Femur (tissue), 1 donor: ENCODE results near the gene ABCG8.
"Not testable (repeated sequence)": the region's sequence is repeated elsewhere in the genome, so short reads cannot be mapped to it uniquely, and the experiment has no call there.

Source experiments
- DNase-seq: peaks from one replicate; pipeline ENCODE4 v3.0.0-alpha.2; 2017

Gene ABCG8

GRCh38 chr2:43874776-43875451 is 36.1 kb downstream of the ABCG8 start:
- no peak for DNase-seq

DNA sequence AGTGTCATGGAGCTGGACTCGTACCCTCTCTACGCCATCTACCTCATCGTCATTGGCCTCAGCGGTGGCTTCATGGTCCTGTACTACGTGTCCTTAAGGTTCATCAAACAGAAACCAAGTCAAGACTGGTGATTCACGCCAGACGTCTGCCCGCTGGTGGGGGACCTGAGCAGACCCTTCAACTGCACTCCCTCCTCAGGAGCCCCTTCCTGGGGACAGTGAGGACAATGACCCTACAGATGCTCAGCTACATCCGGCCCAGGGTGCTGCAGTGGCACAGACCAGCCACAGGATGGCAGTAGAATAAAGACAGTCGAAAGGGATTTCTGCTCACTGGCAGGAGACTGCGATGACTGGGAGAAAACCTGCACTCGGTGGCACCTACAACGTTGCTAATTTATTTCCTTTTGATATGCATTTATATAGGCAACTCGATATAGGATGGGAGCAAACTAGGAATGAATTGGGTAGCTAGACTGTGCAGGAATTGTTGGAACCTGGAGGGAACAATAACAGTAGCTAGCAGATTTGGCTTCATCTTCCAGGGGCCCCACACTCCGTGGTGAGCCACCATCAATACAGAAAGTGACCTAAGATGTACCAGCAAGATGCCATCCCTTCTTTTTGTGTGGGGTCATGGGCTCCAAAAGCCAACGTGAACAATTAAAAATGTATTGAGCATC is 39.2 kb downstream of the ABCG8 start:
- peak; percentile 54 for DNase-seq

DNA sequence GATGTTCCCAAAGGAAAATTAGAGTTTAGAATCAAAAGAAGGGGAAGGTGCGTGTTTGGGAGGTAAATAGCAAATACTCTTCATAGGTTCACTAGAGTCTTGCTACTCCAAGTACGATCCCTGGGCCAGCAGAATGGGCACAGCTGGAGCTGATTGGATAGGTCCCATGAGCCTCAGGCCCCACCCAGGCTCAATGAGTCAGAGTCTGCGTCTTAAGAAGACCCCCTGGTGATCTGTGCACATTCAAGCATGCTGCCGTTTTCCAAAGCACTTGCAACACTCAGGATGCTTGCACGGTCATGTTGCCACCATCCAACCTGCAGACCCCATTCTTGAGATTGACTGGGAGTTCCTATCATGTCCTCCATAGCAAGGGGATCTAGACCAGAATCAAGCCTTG is 40.5 kb downstream of the ABCG8 start:
- DNase-seq: no peak

DNA sequence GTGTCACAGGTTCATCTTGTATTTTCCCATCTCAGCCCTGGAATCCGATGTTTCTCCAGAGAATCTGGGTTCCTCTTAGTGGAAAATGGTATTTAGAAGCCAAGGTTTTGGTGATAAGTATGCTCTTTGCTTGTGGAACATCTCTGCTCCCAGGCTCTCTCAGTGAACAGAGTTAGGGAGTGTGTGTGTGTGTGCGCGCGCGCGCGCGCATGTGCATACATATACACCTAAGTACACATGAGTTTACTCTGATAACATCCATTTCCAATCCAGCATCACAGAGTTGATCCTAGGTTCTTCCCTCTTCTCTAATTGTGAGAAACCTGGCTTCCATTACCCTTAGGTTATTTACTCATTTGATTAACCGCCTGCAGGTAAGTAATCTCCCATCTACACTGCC is 41.7 kb downstream of the ABCG8 start:
- no peak for DNase-seq

DNA sequence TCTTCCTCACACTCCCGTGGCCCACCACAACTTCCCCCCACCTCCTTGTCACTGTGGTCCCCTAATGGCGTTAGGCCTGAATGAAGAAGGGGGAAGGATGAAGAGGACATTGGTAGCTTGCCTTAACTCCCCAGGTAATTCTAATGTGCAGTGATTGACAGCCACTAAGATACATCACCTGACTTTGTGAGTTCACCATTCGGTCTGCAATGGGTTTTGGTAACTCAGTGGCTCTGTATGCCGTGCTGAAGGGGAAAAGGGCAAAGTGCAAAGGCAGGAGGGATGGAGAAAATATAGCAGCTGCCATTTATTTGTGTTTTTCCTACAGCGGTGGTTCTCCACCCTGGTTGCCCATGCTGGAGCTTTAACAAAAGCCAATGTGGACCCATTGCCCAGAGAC is 42.2 kb downstream of the ABCG8 start:
- no peak for DNase-seq

DNA sequence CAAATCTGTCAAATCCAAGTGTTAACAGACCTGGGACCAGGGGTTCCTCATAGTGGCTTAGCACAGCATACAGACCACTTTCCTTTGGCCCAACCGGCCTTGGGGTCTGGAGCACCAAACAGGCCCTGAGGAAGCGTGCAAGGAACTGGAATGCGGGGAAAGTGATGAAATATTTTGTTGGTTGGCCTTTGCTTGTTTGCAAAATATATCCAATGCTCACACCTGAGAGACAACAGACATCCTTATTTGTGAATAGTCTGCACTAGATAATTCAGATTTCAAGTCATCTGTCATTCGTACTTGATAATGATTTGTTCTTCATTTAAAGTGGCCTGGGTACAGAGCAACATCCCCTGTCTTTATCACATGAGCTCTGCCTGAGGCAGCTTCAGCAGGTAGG is 43.5 kb downstream of the ABCG8 start:
- no peak for DNase-seq

DNA sequence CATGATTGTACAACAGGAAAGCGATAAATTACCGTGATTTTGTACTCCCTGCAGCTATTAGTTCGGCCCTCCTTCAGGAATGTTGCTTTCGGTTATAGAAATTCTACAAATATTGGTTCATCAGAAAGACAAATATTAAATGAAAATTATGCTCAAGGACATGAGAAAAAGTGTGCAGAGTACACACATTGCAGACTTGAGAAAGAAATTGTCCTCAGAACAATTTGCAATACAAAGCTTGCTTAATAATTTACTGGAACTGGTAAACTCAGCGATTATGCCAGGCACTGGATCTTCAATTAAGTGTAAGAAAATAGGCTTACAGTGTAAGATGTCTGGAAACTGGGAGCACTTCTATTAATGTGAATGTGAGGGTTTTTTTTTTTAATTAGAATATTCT is 45.9 kb downstream of the ABCG8 start:
- DNase-seq: no peak

GRCh38 chr2:43885132-43885632 is 46.4 kb downstream of the ABCG8 start:
- DNase-seq: no peak

DNA sequence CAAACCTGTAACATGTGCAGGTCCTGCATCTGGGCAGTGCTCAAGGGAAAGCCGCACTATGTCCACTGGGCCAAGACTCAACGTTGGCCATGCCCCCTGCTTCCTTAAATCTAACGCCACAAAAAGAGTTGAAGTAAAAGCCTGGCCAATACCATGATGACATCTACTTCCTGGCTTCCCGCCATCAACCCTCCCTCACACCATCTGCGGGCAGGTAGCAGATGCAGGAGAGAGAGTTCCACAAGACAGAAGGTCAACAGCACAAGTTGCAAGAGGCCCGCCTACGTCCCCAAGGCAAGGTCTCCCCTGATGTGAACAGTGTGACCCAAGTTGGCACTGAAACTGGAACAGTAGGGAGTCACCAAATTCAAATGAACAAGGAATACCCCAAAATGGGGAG is 48.4 kb downstream of the ABCG8 start:
- DNase-seq: no peak

GRCh38 chr2:43889416-43889815 is 50.6 kb downstream of the ABCG8 start:
- DNase-seq: no peak

DNA sequence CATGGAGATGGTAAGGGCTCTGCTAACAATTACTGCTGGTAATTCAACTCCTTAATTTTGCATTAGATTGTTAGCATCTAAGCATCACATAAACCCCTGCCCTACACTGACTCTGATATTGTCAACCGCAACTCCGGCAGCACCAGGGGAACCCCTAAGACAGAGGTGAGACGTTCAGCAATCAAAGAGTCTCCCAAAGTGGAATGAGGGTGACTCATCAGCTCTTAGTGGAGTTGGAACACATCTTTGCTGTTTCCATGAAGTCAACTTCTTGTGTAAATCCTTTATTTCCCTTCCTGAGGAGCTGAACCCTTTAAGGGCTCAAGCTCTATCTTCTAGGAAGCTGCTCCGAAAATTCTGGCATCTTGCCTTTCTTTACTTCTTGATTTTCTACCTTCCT is 52.1 kb downstream of the ABCG8 start:
- no peak for DNase-seq

- DNase-seq: no peak
Observed at GRCh38 chr2:43894743-43895142, 56.0 kb downstream of the ABCG8 start.

DNA sequence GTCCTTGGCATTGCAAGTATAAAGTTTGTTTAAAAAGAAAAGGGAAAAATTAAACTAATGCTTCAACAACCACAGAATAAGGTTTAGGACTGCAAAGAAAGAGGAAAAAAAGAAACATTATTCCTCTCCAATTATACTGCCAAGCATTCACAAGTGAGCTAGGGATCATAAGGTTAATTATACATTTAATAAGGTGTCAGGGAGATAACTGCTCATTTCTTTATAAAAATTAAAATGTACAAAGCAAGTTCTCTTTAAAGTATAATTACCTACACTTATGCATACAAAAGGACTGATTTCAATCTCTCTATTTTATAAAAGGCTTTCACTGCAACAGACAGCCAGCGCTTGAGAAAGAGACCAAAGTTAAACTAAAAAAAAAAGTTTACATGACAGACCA is 58.1 kb downstream of the ABCG8 start:
- no peak for DNase-seq

DNA sequence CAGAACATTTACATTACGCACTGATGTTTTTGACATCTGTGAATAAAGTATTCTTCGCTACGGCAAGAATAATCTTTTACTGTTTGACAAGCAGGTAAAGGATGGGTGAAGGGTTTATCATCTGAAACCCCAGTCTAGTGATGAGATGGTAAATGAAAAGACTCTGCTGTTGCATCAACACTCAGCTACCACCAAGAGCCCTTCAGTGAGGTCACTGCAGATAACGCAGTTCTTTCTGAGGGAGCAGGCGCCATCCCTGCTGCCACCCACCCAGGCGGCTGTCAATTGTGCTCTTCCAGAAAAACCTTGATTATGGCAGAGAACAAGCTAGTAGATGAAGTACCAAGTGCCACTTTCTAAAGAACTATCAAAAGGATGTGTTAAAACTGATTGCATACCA is 58.7 kb downstream of the ABCG8 start:
- no peak for DNase-seq

GRCh38 chr2:43898134-43898837 is 59.5 kb downstream of the ABCG8 start:
- no peak for DNase-seq

DNA sequence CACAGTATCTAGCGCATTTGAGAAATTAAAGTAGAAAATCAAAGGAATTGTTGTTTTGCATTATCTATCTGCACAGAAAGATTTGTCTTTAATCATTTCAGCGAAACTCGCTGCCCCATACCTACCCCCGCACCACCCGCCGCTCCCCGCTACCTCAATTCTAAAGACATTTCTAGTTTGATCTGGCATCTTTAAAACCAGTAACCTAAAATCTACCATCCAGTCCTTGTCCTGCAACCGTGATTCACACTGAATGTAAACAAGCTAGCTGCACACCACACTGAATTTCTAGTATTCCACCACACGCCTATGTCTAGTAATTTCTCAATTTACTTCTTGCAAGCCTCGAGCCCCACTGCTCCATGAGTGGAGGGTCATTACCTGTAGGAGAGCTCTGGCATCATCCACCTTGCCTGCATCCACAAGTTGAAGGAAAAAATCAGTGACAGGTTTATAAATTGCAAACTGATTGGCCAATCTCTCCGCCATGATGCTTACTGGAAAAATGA is 60.1 kb downstream of the ABCG8 start:
- DNase-seq: no peak

- DNase-seq: no peak
Observed at GRCh38 chr2:43899589-43899988, 60.8 kb downstream of the ABCG8 start.

- no peak for DNase-seq
Observed at GRCh38 chr2:43905371-43905803, 66.6 kb downstream of the ABCG8 start.

DNA sequence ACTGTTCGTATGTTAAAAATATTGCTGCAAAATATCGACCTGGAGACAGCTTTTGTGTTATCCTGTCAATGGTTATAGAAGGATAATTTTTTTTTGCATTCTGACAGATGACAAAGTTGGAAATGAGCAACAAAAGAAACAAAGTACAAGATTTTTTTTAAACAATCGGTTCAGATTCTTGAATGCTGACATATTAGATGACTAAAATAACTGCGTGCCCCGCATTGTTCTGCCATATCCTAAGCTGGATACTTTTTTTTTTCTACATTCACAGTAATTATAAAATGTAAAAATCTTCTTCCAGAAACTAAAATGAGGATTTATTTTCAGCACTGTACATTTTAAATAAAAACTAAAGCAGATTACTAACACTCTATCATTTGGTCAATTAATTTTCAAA is 67.1 kb downstream of the ABCG8 start:
- no peak for DNase-seq

DNA sequence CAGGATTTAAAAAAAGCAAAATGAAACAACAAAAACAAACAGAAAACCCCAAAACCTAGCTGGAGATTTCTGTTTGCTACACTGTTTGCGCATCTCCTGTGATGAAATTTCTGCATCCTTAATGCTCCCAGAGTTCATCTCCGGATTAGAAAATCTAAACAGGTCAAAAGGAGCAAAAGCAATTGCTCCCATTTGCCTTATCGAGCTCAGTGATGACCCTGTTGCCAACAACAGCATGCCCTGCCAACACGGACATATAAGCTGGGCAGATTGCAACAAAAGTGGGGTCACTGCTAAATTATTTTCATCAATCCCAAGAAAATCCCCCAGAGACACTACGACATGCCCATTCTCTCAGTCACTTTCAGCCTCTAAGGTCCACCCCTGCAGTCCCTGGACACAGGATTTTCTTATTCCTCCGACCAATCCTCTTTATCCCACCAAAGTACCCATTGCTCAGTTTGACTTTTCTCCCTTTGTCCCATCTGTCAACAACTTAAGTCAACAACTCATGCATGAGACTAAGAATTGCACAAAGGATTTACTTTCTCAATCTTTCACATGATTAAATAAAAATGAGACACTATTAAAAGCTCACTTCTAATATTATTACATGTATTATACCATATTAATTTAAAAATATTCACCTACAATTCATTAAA is 67.8 kb downstream of the ABCG8 start:
- DNase-seq: no peak

- not testable (repeated sequence) for DNase-seq
Observed at GRCh38 chr2:43911136-43911790, 72.5 kb downstream of the ABCG8 start.

DNA sequence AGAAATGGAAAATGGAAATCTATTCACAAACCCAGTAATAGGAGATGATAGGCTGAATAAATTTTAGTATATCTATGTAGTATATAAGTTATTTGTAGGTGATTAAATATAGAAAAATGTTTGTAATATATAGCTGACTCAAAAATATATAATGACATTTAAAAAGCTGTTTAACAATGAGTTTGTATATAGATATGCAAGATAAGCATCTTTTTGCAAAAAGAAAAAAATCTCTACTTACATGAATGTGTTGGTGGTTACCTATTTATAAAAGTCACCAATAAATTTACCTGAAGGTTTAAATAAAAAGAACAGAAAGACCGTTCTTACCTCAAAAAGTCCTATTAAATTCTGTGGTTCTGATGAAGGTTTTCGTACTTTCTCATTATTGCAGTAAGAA is 85.7 kb downstream of the ABCG8 start:
- no peak for DNase-seq

- no peak for DNase-seq
Observed at GRCh38 chr2:43925431-43925830, 86.7 kb downstream of the ABCG8 start.
